GM21381 (cell line): ENCODE results near the gene HSDL1.
"Not testable (repeated sequence)": the region's sequence is repeated elsewhere in the genome, so short reads cannot be mapped to it uniquely, and the experiment has no call there.

Experiments
- ATAC-seq: cut with Tn5 transposase; IDR thresholded peaks from one replicate; pipeline ENCODE4 v1.9.1; 2021; ENCODE audit warnings: mild to moderate bottlenecking, moderate library complexity; ENCODE audit not compliant: unreplicated experiment

Gene HSDL1

GRCh38 chr16:84139628-84140258, 5.2 kb downstream of the HSDL1 start:
- ATAC-seq, result no peak

DNA sequence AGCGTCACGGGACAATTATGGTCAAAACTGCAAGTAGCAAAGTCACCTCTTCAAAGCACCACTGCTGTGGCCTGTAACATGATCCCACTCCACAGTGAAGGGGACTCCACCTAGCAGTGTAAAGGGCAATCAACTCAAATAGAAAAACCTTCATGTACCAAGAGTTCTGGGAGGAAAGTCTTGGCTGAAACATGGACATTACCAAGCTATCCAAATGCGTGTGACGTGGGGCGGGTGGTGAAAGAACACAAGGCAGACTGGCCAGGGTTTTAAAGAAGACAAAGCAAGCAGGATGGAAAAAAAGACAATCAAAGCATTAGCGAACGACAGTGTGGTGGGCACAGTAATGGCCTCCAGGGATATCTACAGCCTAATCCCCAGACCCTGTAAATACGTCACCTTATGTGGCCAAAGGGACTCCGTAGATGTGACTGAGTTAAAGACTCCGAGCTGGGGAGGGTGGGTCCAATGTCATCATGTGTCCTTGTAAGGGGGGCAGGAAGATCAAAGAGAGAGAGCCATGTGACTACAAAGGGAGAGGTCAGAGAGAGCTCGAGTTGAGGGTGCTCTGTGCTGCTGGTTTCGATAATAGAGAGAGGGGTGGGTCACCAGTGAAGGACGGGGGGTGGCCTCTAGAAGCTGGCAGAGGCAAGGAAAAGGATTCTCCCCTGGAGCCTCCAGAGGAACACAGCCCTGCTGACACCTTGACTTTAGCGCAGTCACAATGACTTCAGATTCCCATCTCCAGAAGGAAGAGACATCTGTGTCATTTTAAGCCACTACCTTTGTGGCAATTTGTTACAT, 6.0 kb downstream of the HSDL1 start:
- ATAC-seq, result peak; percentile 82

DNA sequence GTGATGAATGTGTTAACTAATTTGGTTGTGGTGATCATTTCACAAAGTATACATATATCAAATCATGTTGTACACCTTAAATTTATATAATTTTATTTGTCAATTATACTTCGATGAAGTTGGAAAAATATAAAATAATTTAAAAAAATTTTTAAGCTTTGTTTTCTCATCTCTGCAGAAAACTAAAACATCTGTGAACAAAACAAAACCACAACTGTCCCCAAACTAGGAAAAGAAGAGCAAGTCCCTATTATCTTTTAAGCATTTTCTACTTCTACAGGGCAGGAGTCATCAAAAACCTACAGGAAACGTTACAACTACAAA, 6.5 kb downstream of the HSDL1 start:
- no peak for ATAC-seq

- no peak for ATAC-seq
These were observed 7.1 kb downstream of the HSDL1 start for GRCh38 chr16:84137769-84138357.

- no peak for ATAC-seq
These were observed 7.7 kb downstream of the HSDL1 start for GRCh38 chr16:84137287-84137686.

GRCh38 chr16:84136331-84137125, 8.4 kb downstream of the HSDL1 start:
- ATAC-seq, result no peak

DNA sequence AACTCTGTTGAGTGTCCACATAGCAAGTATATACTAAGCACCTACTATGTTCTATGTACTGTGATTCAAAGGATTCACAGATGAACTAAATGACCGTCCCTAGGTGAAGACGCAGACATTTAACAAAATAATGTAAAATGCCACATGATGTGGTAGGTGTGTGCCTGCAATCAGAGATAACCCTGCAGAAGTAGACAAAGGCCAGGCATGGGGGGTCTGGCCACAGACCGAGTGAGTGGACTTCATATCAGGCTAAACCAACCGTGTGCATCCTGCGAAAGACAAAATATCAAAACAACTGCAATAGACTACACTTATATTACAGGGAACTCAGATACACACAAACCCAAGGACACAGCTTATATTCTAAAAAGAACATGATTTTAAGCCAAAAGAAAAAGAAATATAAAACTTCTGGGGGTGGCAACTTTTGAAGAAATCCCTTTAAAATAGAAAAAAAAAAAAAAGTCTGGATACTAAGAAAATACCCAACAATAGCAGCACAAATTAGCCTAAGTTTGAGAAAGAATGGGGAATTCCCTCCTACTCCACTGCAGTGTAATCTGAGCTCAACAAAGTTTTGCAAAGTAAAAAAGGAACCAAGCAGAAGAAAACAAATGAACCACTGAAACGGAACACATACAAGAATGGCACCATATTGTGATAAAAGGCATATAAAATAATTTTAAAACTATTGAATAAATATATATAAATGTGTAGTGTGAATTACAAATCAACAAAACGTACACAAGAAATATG, 12.3 kb downstream of the HSDL1 start:
- no peak for ATAC-seq

DNA sequence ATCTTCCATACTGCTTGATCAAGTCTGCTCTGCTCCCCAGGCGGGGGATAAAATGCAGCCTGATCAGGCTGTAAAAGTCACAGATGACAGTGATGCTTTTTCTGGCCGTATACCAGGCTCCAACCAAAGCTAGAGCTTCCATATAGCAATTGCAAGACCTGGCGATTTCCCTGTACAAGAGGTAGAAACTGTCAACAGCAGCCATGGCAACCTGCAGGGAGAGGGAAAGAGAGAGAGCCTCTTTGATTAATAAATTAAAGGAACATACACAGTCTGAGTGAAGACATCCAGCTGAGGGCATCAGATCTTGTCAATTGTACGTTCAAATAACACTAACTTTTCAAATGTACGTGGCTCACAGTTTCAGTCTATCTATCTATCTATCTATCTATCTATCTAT, 13.9 kb downstream of the HSDL1 start:
- ATAC-seq, result no peak

GRCh38 chr16:84124257-84125073, 20.5 kb downstream of the HSDL1 start:
- ATAC-seq, result no peak

DNA sequence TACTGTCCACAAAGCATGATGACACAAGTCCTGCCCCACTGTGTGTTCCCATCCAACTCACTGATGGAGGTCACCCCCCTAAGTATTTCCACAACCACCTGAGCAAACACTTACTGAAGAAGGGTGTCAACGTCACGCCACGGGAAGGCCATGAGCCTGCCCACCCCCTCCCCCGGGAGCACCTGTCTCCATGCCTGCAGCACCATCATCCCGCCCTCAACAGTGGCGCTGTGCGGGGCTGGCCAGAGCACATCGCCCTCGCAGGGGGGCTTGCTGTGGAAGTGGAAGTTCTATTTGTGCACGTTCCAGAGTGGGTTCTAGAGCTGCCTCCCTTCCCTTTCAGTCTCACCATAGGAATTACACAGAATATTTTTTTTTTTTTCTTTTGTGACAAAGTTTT, 24.0 kb downstream of the HSDL1 start:
- no peak for ATAC-seq

DNA sequence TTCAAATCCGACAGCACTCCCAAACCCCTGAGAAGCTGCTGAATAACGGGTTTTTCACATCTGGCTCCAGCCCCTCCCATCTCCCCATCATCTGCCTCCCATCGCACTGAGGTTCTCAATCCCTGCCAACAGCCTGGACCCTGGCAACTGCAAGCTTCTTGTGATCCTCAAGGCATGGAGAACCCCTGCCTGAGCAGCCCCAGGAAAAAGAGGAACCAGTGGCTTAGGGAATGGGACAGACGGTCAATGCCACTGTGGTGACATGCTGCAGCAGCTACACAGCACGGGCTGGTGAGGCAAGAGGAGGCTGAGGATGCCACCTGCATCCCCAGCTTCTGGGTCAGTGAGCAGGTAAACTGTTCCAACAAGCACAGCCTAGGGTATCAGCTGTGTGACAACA, 25.0 kb downstream of the HSDL1 start:
- ATAC-seq, result no peak

DNA sequence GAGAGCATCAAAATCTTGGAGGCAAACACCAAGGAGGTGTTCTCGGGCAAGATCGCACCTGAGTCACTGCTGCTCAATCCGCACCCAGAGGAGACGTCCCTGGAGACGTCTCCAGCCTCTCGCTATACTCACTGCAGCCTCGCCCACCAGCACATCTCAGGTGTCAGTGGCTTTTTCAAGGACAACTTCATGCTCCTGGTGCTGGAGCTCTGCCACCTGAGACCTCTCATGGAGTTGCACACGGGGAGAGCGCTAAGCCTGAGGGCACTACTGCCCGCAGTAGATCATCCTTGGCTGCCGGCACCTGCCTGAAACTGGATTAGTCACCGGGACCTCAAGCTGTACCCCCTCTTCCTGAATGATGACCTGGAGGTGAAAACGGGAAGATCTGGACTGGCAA, 25.6 kb downstream of the HSDL1 start:
- ATAC-seq, result no peak

- ATAC-seq, result not testable (repeated sequence)
These were observed 26.7 kb downstream of the HSDL1 start for GRCh38 chr16:84118315-84118714.

DNA sequence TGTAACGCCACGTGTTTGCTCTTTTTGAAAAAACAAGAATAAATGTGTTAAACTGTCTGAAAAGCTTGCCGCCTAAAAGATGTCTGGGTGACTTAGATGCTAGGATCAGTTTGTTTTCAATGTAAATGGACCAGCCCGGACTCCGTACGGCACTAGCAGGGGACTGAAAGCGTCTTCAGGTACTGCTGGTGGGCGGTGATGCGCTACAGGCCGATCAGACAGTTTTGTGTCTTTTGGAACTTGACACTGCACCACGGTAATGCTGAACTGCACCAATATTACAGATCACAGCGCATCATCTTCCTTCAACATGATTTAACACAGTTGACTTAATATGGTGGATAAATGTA, 27.5 kb downstream of the HSDL1 start:
- ATAC-seq, result no peak

DNA sequence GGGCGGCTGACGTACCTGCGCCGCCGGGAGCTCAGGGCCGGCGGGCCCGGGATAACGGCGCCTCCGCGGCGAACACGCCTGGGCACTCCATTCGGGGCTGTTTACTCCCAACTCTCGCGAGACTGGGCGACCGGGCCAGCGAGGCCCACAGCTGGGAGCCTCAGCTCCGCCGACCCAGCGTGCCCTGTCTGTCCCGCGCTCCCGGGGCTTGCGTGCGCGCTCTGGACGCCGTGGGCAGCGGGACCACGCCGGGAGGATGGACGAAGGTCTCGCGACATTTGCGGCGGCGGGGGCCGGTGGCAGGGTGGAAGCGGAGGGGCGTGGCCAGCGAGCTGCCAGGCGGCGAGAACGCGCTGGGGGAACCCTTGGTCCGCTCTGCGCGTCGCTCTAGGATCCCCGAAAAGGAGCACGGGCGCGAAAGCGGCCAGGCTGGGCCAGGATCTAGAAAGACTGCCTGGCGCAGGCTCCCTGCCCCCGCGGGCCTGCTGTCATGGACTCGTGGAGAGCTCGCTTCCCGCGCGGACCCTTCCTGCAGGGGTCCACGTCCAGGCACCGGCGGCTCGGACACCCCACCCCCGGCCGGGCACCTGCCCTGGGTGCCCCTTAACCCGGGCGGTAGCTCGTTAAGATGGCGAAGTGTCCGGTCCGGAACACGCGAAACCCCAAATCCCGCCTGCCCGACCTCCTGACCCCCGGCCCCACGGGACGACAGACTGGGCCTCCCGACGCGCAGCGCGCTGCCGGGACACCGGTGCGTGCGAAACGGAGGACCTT, 28.1 kb downstream of the HSDL1 start, which contains the start of gene MBTPS1:
Gene MBTPS1 (minus strand): TSS at position 223 of the 774 bp plus-strand sequence. CDS start 15,159 bp downstream, outside the sequence.
- peak; percentile 90 for ATAC-seq

DNA sequence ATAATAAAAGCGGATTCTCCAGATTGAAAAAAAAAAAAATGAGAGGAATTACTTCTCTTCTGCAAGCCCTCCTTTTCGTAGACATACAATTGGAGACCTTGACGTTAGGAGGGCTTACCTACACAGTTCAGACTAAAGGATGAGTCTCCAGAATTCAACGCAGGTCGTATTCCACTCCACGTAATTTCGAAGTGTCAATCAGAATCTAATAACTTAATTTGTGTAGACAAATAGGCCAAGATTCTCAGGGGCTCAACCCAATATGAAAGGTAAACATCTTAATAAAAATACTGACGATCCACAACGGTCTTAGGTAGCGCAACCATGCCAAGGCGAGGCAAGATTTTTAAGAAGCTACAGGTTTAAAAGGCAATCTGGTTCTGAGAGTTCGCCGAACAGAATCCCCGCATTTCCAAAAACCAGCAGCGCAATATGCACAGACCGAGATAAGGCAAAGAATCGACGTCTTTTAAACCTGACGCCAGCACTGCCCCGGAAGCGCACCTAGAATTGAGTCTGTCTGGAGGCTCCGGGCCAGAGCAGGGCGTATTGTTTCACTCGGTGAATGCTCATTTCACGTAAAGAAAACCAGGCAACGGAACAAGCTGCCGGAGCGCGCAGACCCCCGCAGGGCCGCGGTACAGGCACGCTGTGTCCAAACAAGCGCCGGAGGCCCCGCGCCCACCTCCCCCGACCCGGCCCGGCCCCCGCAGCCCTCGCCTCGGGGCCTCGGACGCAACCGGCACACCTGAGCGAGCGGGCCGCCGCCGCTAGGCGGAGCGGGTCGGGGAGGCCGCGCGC, 28.9 kb downstream of the HSDL1 start:
- peak; percentile 36 for ATAC-seq

GRCh38 chr16:84111949-84112348, 33.0 kb downstream of the HSDL1 start:
- not testable (repeated sequence) for ATAC-seq

- no peak for ATAC-seq
These were observed 33.5 kb downstream of the HSDL1 start for GRCh38 chr16:84111525-84111924.
